Panc1 (cell line): Measurements from ENCODE around the gene FUOM. TPM values are rescaled to one million over a fixed set of nuclear protein-coding genes. Genes with fewer than 3 reads are reported as not detected.

ENCODE experiments used
- ATAC-seq: fragments of 200-7000 bp; cut with Tn5 transposase; 2 replicates; pipeline ENCODE4 v1.9.1; 2020; ENCODE audit warnings: mild to moderate bottlenecking, moderate library complexity
- BruUV-seq: library from RNA; stranded (reverse); fragments of 400-500 nt; replicated peaks from 2 replicates; lab custom pipeline; 2021; lab: Mats Ljungman, UMichigan
- CTCF ChIA-PET: fragments of 300-600 bp; sonication (Branson Sonifier 250); formaldehyde crosslinking; loops from one replicate; lab custom pipeline; 2022; ENCODE audit warnings: antibody characterized with exemption; lab: Charles Lee
- POLR2A ChIA-PET: fragments of 300-600 bp; sonication (Branson Sonifier 250); formaldehyde crosslinking; loops from one replicate; lab custom pipeline; 2022; ENCODE audit warnings: antibody characterized with exemption; lab: Charles Lee
- DNase-seq: peaks from one replicate; pipeline ENCODE4 v3.0.0-alpha.2; 2010; ENCODE audit warnings: low read depth, low spot score
- H3K27ac ChIP-seq: 2 replicates; pipeline ENCODE4 v1.5.1; 2011; ENCODE audit warnings: mild to moderate bottlenecking, low read length, inconsistent platforms
- H3K27me3 ChIP-seq: fragments of 200-500 bp; sonication (Bioruptor generic); 2 replicates; pipeline ENCODE4 v1.6.0; 2014; ENCODE audit warnings: low read length, inconsistent platforms; ENCODE audit not compliant: control insufficient read depth, insufficient read depth
- H3K36me3 ChIP-seq: fragments of 200-500 bp; sonication (Bioruptor generic); 2 replicates; pipeline ENCODE4 v1.5.1; 2014; ENCODE audit warnings: inconsistent platforms, mild to moderate bottlenecking, low read length, moderate library complexity; ENCODE audit not compliant: control insufficient read depth, insufficient read depth
- H3K4me1 ChIP-seq: 2 replicates; pipeline ENCODE4 v1.5.1; 2011; ENCODE audit warnings: inconsistent platforms, mild to moderate bottlenecking, low read length, moderate library complexity; ENCODE audit not compliant: control insufficient read depth, insufficient read depth
- H3K4me3 ChIP-seq, 2 experiments: 2 replicates each; pipeline ENCODE4 v1.5.1; 2011 to 2012; ENCODE audit warnings: low read depth in 2 of 2, low read length in 2 of 2, mild to moderate bottlenecking in 2 of 2, inconsistent platforms in 1 of 2, moderate library complexity in 1 of 2
- H3K9me3 ChIP-seq: fragments of 200-500 bp; sonication (Bioruptor generic); 2 replicates; pipeline ENCODE4 v1.5.1; 2014; ENCODE audit warnings: low read depth, mild to moderate bottlenecking, inconsistent platforms, low read length, moderate library complexity; ENCODE audit not compliant: control insufficient read depth, insufficient read depth
- POLR2AphosphoS5 ChIP-seq: IDR thresholded peaks from 2 replicates; pipeline ENCODE4 v1.6.1; 2012; ENCODE audit warnings: mild to moderate bottlenecking, low read depth, low read length, moderate library complexity
- SIN3A ChIP-seq: IDR thresholded peaks from 2 replicates; pipeline ENCODE4 v1.6.1; 2012; ENCODE audit warnings: low read depth, mild to moderate bottlenecking, low read length, moderate library complexity, borderline replicate concordance; ENCODE audit not compliant: insufficient read depth
- TCF7L2 ChIP-seq: IDR thresholded peaks from 2 replicates; pipeline ENCODE4 v1.6.1; 2011; ENCODE audit warnings: mild to moderate bottlenecking, low read depth, low read length, inconsistent platforms
- in situ Hi-C: cut with HindIII; loops from 2 replicates; pipeline ENCODE4 v1.10.0; 2016; ENCODE audit warnings: low sequenced_read_pairs, low pct_unique_long_range_greater_than_20kb
- intact Hi-C: fragments of 100-400 bp; cut with micrococcal nuclease; formaldehyde crosslinking; loops from one replicate; pipeline ENCODE4 v1.10.0; 2022; ENCODE audit not compliant: unreplicated experiment
- total RNA-seq: library from RNA; stranded (reverse); gene quantifications from one replicate; pipeline ENCODE4 v1.2.1, GENCODE V29; 2021; ENCODE audit not compliant: unreplicated experiment
- TF ChIP-seq, protein P1 (sequence below), 2 experiments: IDR thresholded peaks; 2 replicates each; pipeline ENCODE4 v1.6.1; 2011 to 2012; ENCODE audit warnings: low read depth in 2 of 2, control low read depth in 1 of 2, low read length in 1 of 2, mild to moderate bottlenecking in 1 of 2, moderate library complexity in 1 of 2; ENCODE audit not compliant: insufficient read depth in 1 of 2
- TF ChIP-seq, protein P2 (sequence below): fragments of 450-650 bp; IDR thresholded peaks from 2 replicates; pipeline ENCODE4 v1.5.1; 2017; ENCODE audit warnings: mild to moderate bottlenecking

The FUOM gene
- total RNA-seq, 1 experiment from 2014 or later = 39.6 TPM

DNA sequence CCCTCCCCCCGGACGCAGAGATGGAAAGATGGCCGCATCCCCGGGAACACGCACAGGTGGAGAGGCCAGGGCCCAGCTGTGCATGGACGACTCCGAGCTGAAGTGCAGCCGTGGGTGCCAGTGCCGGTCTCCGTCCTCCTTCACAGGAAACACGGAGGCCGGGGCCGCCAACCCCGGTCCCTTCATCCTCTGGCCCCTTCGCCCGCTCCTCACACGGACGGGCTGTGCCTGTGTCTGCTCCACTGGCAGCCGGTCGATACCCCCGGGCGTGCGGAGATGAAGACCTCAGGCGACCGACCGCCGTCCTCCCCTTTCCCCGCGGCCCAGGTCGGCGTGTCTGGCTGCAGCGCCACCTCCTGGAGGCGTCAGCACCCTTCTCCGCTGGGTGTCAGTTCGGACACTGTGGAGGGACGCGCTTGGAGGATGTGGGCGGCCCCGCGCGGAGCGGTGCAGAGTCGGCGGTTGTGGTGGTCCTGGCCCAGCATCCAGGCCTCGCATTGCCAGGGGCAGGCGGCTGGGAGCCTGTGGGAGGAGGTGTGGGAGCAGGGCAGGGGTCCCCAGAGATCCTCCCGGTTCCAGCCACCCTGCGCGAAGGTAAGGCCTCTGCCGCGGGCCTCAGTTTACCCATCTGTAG, 39.2 kb downstream of the FUOM start:
- no TSS peak for BruUV-seq
- POLR2A ChIA-PET = no interaction called here
- intact Hi-C loops = no loop called here
- in situ Hi-C loops = no loop called here
- Histone ChIP-seq H3K4me3 (peak overlapping the region; percentile 57 to 61), H3K9me3 (no peaks in the 10 kb centered on the region), H3K36me3 (no peaks in the 10 kb centered on the region), H3K27me3 (no peaks in the 10 kb centered on the region), H3K4me1 (no peaks in the 10 kb centered on the region), H3K27ac (no peak overlapping the region; the same call in 1 of the 2 replicates)
- ATAC-seq = peak; percentile 95
- CTCF ChIA-PET = no interaction called here
- DNase-seq = no peak
- TF ChIP-seq, protein P1, sequence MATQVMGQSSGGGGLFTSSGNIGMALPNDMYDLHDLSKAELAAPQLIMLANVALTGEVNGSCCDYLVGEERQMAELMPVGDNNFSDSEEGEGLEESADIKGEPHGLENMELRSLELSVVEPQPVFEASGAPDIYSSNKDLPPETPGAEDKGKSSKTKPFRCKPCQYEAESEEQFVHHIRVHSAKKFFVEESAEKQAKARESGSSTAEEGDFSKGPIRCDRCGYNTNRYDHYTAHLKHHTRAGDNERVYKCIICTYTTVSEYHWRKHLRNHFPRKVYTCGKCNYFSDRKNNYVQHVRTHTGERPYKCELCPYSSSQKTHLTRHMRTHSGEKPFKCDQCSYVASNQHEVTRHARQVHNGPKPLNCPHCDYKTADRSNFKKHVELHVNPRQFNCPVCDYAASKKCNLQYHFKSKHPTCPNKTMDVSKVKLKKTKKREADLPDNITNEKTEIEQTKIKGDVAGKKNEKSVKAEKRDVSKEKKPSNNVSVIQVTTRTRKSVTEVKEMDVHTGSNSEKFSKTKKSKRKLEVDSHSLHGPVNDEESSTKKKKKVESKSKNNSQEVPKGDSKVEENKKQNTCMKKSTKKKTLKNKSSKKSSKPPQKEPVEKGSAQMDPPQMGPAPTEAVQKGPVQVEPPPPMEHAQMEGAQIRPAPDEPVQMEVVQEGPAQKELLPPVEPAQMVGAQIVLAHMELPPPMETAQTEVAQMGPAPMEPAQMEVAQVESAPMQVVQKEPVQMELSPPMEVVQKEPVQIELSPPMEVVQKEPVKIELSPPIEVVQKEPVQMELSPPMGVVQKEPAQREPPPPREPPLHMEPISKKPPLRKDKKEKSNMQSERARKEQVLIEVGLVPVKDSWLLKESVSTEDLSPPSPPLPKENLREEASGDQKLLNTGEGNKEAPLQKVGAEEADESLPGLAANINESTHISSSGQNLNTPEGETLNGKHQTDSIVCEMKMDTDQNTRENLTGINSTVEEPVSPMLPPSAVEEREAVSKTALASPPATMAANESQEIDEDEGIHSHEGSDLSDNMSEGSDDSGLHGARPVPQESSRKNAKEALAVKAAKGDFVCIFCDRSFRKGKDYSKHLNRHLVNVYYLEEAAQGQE (IDR thresholded peaks at IDR 0.05; ENCODE audit: insufficient read depth in 1 of 2, low read depth in 2 of 2, low read length in 1 of 2) = no peak
- 0 out of 2 replicates have a peak, but pooled peaks have one; percentile 41 for TF ChIP-seq SIN3A
- TF ChIP-seq, protein P2, sequence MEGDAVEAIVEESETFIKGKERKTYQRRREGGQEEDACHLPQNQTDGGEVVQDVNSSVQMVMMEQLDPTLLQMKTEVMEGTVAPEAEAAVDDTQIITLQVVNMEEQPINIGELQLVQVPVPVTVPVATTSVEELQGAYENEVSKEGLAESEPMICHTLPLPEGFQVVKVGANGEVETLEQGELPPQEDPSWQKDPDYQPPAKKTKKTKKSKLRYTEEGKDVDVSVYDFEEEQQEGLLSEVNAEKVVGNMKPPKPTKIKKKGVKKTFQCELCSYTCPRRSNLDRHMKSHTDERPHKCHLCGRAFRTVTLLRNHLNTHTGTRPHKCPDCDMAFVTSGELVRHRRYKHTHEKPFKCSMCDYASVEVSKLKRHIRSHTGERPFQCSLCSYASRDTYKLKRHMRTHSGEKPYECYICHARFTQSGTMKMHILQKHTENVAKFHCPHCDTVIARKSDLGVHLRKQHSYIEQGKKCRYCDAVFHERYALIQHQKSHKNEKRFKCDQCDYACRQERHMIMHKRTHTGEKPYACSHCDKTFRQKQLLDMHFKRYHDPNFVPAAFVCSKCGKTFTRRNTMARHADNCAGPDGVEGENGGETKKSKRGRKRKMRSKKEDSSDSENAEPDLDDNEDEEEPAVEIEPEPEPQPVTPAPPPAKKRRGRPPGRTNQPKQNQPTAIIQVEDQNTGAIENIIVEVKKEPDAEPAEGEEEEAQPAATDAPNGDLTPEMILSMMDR = peak; percentile 96

DNA sequence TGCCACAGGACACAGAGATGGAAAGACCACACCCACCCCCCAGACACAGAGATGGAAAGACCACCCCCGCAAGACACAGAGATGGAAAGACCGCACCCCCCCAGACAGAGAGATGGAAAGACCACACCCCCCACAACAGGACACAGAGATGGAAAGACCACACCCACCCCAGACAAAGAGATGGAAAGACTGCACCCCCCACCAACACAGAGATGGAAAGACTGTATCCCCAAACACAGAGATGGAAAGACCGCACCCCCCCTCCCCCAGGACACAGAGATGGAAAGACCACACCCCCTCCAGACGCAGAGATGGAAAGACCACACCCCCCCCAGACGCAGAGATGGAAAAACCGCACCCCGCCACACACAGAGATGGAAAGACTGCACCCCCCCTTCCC, 41.1 kb downstream of the FUOM start:
- no peaks in the 10 kb centered on the region for H3K9me3 ChIP-seq
- intact Hi-C loops = no loop called here
- TF ChIP-seq TCF7L2 (no peak), POLR2AphosphoS5 (no peak), SIN3A (no peak)
- TF ChIP-seq, protein P1 (IDR thresholded peaks at IDR 0.05; ENCODE audit: insufficient read depth in 1 of 2, low read depth in 2 of 2, low read length in 1 of 2) = no peak
- TF ChIP-seq, protein P2 = no peak
- no TSS peak for BruUV-seq
- ATAC-seq (no peak), DNase-seq (no peak)
- no peaks in the 10 kb centered on the region for H3K27me3 ChIP-seq
- H3K27ac ChIP-seq = no peak overlapping the region
- H3K36me3 ChIP-seq = no peaks in the 10 kb centered on the region
- in situ Hi-C loops = no loop called here
- H3K4me1 ChIP-seq = no peaks in the 10 kb centered on the region
- ChIA-PET POLR2A (no interaction called here), CTCF (interaction anchor here (0.6 kb wide), 1 partner anchor 20 kb away, joined by 5 read pairs; the partner anchor contains the start of gene CALY)
- no peak overlapping the region for H3K4me3 ChIP-seq
